Raji (cell line): ENCODE measurements around the gene IL3RA.

Experiments used
- POLR2A ChIP-seq: IDR thresholded peaks from 2 replicates; pipeline ENCODE4 v1.6.1; 2011; ENCODE audit warnings: low read depth, low read length, control low read depth; ENCODE audit not compliant: insufficient read depth

Gene IL3RA

DNA sequence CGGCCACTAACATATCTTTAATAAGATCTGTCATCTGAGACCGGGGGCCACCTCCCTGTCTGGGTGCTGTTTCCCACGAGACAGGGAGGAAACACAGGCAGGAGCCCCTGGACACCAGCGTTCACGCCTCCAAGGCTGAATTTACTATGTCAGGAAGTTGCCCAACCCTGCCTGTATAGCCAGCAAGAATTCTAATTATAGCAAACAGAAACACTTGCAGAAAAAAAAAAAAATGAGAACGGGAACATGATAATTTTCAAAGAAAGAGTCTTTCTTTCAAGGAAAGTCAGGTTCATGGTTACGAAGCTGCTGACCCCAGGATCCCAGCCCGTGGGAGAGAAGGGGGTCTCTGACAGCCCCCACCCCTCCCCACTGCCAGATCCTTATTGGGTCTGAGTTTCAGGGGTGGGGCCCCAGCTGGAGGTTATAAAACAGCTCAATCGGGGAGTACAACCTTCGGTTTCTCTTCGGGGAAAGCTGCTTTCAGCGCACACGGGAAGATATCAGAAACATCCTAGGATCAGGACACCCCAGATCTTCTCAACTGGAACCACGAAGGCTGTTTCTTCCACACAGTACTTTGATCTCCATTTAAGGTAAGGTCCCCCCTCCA, at the start of gene IL3RA:
TSS of gene IL3RA (plus strand) at position 455 of the 613 bp plus-strand sequence. CDS start 4,981 bp downstream, outside the sequence.
- TF ChIP-seq POLR2A = no peak

DNA sequence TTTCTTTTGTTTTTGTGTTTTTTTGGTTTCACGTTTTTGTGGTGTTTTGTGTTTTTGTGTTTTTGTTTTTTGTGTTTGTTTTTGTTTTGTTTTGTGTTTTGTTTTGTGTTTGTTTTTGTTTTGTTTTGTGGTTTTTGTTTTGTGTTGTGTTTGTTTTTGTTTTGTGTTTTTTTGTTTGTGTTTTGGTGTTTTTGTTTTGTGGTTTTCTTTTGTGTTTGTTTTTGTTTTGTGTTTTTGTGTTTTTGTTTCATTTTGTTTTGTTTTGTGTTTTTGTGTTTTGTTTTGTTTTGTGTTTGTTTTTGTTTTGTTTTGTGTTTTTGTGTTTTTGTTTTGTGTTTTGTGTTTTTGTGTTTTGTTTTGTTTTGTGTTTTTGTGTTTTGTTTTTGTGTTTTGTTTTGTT, 47.0 kb upstream of the IL3RA start:
- TF ChIP-seq POLR2A = no peak

DNA sequence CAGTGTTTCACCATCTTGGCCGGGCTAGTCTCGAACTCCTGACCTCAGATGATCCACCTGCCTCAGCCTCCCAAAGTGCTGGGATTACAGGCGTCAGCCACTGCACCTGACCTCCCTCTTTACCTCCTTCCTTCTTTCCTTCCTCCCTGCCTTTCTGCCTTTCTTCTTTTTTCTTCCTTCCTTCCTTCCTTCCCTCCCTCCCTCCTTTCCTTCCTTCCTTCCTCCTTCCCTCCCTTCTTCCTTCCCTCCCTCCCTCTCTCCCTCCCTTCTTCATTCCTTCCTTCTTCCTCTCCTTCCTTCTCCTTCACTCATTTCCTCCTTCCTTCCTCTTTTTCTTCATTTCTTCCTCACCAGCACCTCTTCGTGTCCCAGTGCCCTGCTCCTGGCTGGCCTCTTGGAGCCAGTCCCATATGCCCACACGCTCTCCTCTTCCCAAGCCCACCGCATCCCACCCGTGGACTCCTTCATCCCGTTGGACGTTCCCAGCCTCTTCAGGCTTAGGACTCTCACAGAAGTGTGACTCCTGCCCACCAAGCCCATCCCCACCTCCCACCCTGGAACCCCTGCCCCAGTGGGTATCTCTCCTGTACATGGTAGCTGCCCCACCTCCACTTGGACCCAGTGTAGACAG, 45.4 kb upstream of the IL3RA start:
- TF ChIP-seq POLR2A = no peak

DNA sequence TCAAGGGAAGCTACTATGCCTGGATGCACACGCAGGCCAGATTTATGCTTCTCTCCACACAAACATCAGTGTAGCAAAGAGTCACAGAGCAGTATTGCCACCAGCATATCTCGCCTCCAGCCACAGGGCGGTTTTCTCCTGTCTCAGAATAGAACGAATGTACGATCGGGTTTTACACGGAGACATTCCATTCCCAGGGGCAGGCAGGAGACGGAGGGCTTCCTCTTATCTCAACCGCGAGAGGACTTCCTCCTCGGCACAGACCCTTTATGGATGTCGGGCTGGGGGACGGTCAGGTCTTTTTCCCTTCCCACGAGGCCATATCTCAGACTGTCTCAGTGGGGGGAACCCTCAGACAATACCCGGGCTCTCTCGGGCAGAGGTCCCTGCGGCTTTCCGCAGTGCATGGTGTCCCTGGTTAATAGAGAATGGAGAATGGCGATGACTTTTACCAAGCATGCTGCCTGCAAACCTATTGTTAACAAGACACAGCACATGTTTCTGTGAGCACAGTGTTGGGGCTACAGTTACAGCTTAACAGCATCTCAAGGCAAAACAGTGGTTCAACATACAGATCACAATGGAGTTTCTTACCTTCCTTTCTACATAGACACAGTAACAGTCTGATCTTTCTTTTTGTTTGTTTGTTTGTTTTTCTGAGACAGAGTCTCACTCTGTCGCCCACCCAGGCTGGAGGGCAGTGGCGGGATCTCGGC, 43.9 kb upstream of the IL3RA start:
- no peak for TF ChIP-seq POLR2A

DNA sequence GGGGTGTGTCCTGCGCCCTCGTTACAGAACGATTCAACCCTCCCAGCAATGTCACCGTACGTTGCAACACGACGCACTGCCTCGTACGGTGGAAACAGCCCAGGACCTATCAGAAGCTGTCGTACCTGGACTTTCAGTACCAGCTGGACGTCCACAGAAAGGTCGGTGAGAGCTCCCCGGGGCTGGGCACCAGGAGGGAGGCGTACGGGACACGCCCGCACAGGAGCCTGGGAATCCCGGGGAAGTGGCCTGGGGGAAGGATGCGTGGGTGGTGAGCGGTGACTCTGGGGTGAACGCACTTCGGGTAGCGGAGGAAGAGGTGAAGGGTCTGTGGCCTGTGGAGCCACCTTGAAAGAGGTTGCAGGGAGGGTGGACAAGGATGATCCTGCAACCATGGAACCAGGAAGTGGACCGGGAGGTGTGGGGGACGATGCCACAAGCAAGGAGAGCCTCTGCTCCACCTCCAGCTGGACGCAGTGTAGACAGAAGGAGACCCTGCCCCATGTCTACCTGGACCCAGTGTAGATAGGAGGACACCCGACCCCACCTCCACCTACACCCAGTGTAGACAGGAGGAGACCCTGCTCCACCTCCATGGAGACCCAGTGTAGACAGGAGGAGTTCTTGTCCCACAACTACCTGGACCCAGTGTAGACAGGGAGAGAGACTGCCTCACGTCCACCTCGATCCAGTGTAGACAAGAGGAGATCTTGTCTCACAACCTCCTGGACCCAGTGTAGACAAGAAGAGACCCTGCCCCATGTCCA, 42.1 kb upstream of the IL3RA start:
- TF ChIP-seq POLR2A = no peak

DNA sequence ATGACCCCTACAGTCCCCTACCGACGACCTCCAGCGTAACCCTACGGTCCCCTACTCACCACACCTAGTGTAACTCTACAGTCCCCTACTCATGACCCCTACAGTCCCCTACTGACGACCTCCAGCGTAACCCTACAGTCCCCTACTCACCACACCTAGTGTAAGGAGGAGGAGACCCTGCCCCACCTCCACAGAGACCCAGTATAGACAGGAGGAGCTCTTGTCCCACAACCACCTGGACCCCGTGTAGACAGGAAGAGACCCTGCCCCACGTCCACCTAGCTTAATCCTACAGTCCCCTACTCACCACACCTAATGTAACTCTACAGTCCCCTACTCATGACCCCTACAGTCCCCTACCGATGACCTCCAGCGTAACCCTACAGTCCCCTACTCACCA, 41.0 kb upstream of the IL3RA start:
- TF ChIP-seq POLR2A = no peak

DNA sequence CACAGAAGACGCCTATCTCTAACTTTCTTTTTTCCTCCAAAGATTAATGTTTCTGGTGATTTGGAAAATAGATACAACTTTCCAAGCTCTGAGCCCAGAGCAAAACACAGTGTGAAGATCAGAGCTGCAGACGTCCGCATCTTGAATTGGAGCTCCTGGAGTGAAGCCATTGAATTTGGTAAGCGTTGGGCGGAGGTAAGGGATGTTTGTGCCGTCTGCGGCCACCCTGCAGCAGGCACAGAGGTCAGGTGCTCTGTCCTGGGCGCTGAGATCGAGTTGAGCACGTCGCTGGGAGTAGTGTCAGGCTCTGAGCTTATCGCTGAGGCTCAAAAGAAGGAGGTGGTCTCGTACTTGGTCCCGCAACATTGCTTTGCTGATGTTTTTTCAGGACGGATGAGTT, 36.1 kb upstream of the IL3RA start:
- TF ChIP-seq POLR2A = no peak

DNA sequence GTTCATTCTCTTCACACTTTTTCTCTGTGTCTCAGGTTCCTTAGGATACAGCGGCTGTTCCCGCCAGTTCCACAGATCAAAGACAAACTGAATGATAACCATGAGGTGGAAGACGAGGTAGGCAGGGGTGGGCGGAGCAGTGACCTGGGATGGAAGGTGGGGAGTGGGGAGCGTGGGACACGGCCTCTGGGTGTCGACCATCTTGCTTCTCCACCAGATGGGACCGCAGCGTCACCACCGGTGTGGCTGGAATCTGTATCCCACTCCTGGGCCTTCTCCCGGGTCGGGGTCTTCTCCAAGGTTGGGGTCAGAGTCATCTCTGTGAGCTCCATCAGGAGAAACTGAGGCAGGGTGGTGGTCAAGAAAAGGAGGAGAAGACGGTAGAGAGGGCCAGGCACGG, 31.2 kb upstream of the IL3RA start:
- TF ChIP-seq POLR2A = no peak

DNA sequence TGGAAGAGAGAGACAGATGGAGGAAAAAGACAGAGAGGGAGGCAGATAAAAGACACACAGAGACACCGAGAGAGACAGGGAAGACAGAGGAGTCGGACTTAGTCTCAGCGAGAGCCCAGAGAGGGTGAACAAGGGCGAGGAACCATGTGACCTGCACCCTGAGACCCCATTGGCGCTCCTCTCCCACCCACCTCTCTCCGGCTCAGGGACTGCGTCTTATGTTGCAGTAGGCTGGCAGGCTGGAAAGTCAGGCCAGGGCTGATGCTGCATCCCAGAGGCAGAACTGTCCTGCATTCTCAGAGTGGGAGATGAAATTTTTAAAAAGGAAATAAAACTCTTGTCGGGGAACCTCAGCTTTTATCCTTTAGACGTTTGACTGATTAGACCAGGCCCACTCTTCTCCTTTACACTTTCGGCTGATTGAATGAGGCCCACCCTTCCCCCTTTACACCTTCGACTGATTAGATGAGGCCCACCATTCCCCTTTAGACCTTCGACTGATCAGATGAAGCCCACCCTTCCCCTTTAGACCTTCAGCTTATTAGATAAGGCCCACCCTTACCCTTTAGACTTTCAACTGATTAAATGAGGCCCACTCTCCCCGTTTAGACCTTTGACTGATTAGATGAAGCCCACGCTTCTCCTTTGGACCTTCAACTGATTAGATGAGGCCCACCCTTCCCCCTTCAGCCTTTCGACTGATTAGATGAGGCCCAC, 29.5 kb upstream of the IL3RA start:
- no peak for TF ChIP-seq POLR2A

DNA sequence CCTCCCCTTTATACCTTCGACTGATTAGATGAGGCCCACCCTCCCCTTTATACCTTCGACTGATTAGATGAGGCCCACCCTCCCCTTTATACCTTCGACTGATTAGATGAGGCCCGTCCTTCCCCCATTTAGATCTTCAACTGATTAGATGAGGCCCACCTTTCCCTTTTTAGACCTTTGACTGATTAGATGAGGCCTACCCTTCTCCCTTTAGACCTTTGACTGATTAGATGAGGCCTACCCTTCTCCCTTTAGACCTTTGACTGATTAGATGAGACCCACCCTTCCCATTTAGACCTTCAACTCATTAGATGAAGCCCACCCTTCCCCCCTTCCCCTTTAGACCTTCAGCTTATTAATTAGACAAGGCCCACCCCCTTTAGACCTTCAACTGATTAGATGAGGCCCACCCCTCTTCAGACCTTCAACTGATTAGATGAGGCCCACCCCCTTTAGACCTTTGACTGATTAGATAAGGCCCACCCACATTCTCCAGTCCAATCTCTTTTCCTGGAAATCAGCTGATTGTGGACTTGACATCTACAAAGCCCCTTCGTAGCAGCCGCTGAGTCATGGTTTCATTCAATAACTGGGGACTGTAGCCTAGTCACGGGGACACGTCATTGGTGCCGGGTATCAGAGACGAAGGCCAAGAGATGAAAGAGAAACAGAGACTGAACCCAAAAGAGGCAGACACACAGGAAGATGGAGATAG, 28.8 kb upstream of the IL3RA start:
- no peak for TF ChIP-seq POLR2A

DNA sequence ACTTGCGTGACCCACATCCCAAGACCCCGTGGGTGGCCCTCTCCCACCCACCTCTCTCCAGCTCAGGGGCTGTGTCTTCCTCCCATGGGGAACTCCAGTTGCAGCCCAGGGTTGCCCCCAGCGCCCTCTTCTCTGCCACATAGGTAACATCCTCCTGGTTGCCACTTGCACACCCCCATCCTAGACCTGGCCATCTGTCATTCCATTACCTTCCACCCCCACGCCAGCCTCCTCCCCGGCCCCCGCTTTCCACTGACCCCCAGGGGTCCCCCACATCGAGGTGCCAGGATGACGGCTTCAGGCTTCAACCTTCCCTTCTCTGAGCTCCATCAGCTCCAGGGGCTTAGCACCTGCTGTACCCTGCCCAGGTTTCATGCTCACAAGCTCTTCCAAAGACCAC, 28.1 kb upstream of the IL3RA start:
- TF ChIP-seq POLR2A = no peak

DNA sequence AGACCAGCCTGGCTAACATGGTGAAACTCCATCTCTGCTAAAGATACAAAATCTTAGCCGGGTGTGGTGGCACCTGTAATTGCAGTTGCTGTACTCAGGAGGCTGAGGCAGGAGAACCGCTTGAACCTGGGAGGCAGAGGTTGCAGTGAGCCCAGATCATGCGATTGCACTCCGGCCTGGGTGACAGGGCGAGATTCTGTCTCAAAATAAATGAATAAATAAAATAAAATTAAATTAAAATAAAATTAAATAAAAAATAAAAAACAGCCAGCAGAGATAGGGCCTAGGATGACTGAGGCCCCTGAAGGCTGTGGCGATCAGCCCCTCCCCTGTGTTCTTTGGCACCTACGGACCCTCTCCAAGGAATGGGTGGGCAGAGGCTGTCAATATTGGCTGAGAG, 22.8 kb upstream of the IL3RA start:
- no peak for TF ChIP-seq POLR2A

DNA sequence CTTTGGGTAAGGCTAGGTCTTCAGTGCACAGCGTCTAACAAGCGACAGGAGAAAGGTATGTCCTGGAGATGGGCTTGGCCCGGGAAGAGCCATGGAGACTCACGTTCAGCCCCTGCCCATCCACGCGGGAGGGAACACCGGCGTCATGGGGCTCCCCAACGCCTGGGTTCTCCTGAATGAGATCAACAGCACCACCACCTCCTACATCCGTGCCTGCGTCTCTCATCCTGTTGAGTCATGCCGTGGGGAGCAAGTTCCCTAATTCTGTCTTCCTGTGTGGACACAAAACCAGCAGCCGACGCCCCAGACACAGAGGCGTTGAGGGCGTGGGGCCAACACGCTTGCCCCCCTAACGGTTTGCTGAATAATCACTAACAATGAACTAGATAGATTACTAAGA, 20.1 kb upstream of the IL3RA start:
- TF ChIP-seq POLR2A = no peak

DNA sequence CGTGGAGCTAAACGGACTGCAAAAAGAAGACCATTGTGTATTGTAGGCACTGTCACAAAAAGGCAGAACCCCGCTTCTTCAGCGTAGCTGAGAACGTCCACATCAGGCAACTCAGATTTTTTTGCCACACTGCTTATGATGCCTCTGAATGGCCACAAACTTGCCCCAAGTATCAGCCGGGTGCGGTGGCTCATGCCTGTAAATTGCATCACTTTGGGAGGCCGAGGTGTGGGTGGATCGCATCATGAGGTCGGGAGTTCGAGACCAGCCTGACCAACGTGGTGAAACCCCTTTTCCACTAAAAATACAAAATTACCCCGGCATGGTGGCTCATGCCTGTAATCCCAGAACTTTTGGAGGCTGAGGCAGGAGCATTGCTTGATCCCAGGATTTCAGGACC, 14.9 kb upstream of the IL3RA start:
- no peak for TF ChIP-seq POLR2A
